GM12864 (cell line): ENCODE results near the gene AKNA.

Experiments
- DNase-seq: peaks from one replicate; pipeline ENCODE4 v3.0.0-alpha.2; 2011; ENCODE audit warnings: low read depth
- H3K4me3 ChIP-seq: 2 replicates; pipeline ENCODE4 v1.5.1; 2011; ENCODE audit warnings: mild to moderate bottlenecking, low read depth, low read length, control low read depth
- CTCF ChIP-seq: IDR thresholded peaks from 2 replicates; pipeline ENCODE4 v1.5.1; 2011; ENCODE audit warnings: low read depth, mild to moderate bottlenecking, moderate library complexity, low read length, control low read depth, inconsistent platforms; ENCODE audit errors: missing control alignments

The AKNA gene

GRCh38 chr9:114432323-114433067 lies 44.7 kb upstream of the AKNA start:
- no peak for DNase-seq
- no peak overlapping the region for H3K4me3 ChIP-seq
- no peak for TF ChIP-seq CTCF

DNA sequence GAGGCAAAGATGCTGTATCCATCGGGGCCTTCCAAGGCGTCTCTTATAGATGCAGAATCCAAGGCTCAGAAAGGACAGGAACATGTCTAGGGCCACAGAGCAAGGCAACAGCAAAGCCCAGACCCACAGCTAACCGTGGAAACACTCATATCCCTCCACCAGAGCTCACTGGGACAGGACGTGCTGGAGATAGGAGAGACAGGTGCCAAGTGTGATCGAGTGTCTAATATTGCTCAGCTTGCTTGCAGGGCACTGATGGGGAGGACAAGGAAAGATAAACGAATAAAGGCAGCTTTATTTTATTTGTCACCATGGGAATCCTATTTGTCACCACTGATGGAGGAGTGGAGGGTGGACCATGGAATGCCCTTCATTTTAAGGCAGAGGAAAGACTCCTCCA lies 44.0 kb upstream of the AKNA start:
- no peak overlapping the region for H3K4me3 ChIP-seq
- no peak for TF ChIP-seq CTCF
- DNase-seq, result no peak

GRCh38 chr9:114431003-114431402 lies 43.2 kb upstream of the AKNA start:
- no peak for TF ChIP-seq CTCF
- H3K4me3 ChIP-seq, result no peak overlapping the region
- DNase-seq, result no peak

GRCh38 chr9:114430457-114430856 lies 42.7 kb upstream of the AKNA start:
- no peak for DNase-seq
- no peak for TF ChIP-seq CTCF

GRCh38 chr9:114429488-114429887 lies 41.7 kb upstream of the AKNA start:
- DNase-seq, result no peak
- no peak overlapping the region for H3K4me3 ChIP-seq
- TF ChIP-seq CTCF, result no peak

More at GRCh38 chr9:114430457-114430856, 42.7 kb upstream of the AKNA start:
- H3K4me3 ChIP-seq, result no peak overlapping the region

GRCh38 chr9:114428466-114428865 lies 40.7 kb upstream of the AKNA start:
- TF ChIP-seq CTCF, result no peak
- H3K4me3 ChIP-seq, result no peak overlapping the region
- no peak for DNase-seq

- H3K4me3 ChIP-seq, result no peak overlapping the region
- TF ChIP-seq CTCF, result no peak
- no peak for DNase-seq
These were observed 39.9 kb upstream of the AKNA start for GRCh38 chr9:114427644-114428043.
